Cardiac septum (tissue), 1 donor: ENCODE results near the gene ADK. TPM values are rescaled to one million over a fixed set of nuclear protein-coding genes. Genes with fewer than 3 reads are reported as not detected.
"Not testable (repeated sequence)": the region's sequence is repeated elsewhere in the genome, so short reads cannot be mapped to it uniquely, and the experiment has no call there.

Experiments used
- DNase-seq: peaks from one replicate; pipeline ENCODE4 v3.0.0-alpha.2; 2020; ENCODE audit warnings: low spot score
- intact Hi-C: fragments of 100-400 bp; cut with DNase I; formaldehyde crosslinking; loops from one replicate; pipeline ENCODE4 v1.14.0; 2022
- total RNA-seq: library from RNA; stranded (reverse); fragmentation: NEBNext Ultra II Directional; extraction: Animal tissue kit (Norgen Biotek cat#: 25700); gene quantifications from one replicate; pipeline ENCODE4 v1.2.1, GENCODE V29; 2021
- donor health status: DM: no; HTN: no; CAD: no.

Gene ADK
- total RNA-seq, 1 donor from 2014 or later: 28.0 TPM

- DNase-seq, intact Hi-C loops: not testable (repeated sequence)
Observed at GRCh38 chr10:74222467-74222866, 71.4 kb downstream of the ADK start.

GRCh38 chr10:74223755-74224529 lies 72.9 kb downstream of the ADK start:
- intact Hi-C loops: no loop called here
- DNase-seq: no peak

- DNase-seq: no peak
- intact Hi-C loops: no loop called here
Observed at GRCh38 chr10:74227697-74228424, 76.8 kb downstream of the ADK start.

- DNase-seq: no peak
- intact Hi-C loops: loop anchor here (10.0 kb wide), 1 partner anchor 67 kb away; no protein-coding TSS in a partner anchor
Observed at GRCh38 chr10:74231375-74231774, 80.4 kb downstream of the ADK start.

GRCh38 chr10:74233281-74233680 lies 82.3 kb downstream of the ADK start:
- no peak for DNase-seq
- intact Hi-C loops: loop anchor here (10.0 kb wide), 1 partner anchor 68 kb away; no protein-coding TSS in a partner anchor

GRCh38 chr10:74234569-74234968 lies 83.5 kb downstream of the ADK start:
- DNase-seq: no peak
- intact Hi-C loops: loop anchor here (10.0 kb wide), 1 partner anchor 70 kb away; no protein-coding TSS in a partner anchor

GRCh38 chr10:74238031-74238431 lies 87.0 kb downstream of the ADK start:
- intact Hi-C loops: loop anchor here (10.0 kb wide), 1 partner anchor 73 kb away; no protein-coding TSS in a partner anchor
- no peak for DNase-seq

- no peak for DNase-seq
- intact Hi-C loops: loop anchor here (10.0 kb wide), 1 partner anchor 74 kb away; no protein-coding TSS in a partner anchor
Observed at GRCh38 chr10:74238516-74238915, 87.5 kb downstream of the ADK start.

- intact Hi-C loops: loop anchor here (5.0 kb wide), 1 partner anchor 859 kb away; no protein-coding TSS in a partner anchor
- DNase-seq: no peak
Observed at GRCh38 chr10:74243067-74243466, 92.0 kb downstream of the ADK start.

- no peak for DNase-seq
- intact Hi-C loops: loop anchor here (5.0 kb wide), 1 partner anchor 858 kb away; no protein-coding TSS in a partner anchor
Observed at GRCh38 chr10:74244097-74244685, 93.2 kb downstream of the ADK start.

- intact Hi-C loops: loop anchor here (5.0 kb wide), 1 partner anchor 857 kb away; no protein-coding TSS in a partner anchor
- DNase-seq: no peak
Observed at GRCh38 chr10:74244807-74245206, 93.8 kb downstream of the ADK start.

- intact Hi-C loops: no loop called here
Observed at GRCh38 chr10:74246495-74246894, 95.5 kb downstream of the ADK start.

GRCh38 chr10:74249865-74250264 lies 98.8 kb downstream of the ADK start:
- intact Hi-C loops: no loop called here
- no peak for DNase-seq

More at GRCh38 chr10:74246495-74246894, 95.5 kb downstream of the ADK start:
- DNase-seq: no peak

GRCh38 chr10:74255214-74255613 lies 104.2 kb downstream of the ADK start:
- intact Hi-C loops: no loop called here
- DNase-seq: no peak

GRCh38 chr10:74255888-74256357 lies 104.9 kb downstream of the ADK start:
- no peak for DNase-seq
- intact Hi-C loops: no loop called here

GRCh38 chr10:74262856-74263255 lies 111.8 kb downstream of the ADK start:
- DNase-seq: no peak
- intact Hi-C loops: no loop called here

GRCh38 chr10:74263996-74264395 lies 113.0 kb downstream of the ADK start:
- DNase-seq: no peak
- intact Hi-C loops: no loop called here

GRCh38 chr10:74272288-74272687 lies 121.3 kb downstream of the ADK start:
- intact Hi-C loops: no loop called here
- no peak for DNase-seq

GRCh38 chr10:74275755-74276290 lies 124.8 kb downstream of the ADK start:
- intact Hi-C loops: no loop called here
- DNase-seq: no peak

- no peak for DNase-seq
- intact Hi-C loops: no loop called here
Observed at GRCh38 chr10:74276416-74276815, 125.4 kb downstream of the ADK start.
